Progenitor cell of endocrine pancreas (in vitro differentiated cells): ENCODE measurements around the gene SLC2A10. TPM values are rescaled to one million over a fixed set of nuclear protein-coding genes. Genes with fewer than 3 reads are reported as not detected.

Experiments
- DNase-seq: peaks from one replicate; pipeline ENCODE4 v3.0.0; 2021; ENCODE audit warnings: low spot score; ENCODE audit not compliant: unreplicated experiment
- H3K27ac Mint-ChIP-seq: 2 replicates; pipeline ENCODE4 v1.8.0; 2021; ENCODE audit warnings: mild to moderate bottlenecking, moderate library complexity, mixed read lengths
- H3K27me3 Mint-ChIP-seq: 2 replicates; pipeline ENCODE4 v1.8.0; 2021; ENCODE audit warnings: mixed read lengths
- H3K36me3 Mint-ChIP-seq: 2 replicates; pipeline ENCODE4 v1.8.0; 2022; ENCODE audit warnings: mixed read lengths; ENCODE audit not compliant: insufficient read depth
- H3K4me1 Mint-ChIP-seq: 2 replicates; pipeline ENCODE4 v1.8.0; 2021; ENCODE audit warnings: low read depth, mixed read lengths
- H3K4me3 Mint-ChIP-seq: 2 replicates; pipeline ENCODE4 v1.8.0; 2021; ENCODE audit warnings: low read depth, mild to moderate bottlenecking, moderate library complexity, mixed read lengths
- H3K9me3 Mint-ChIP-seq: 2 replicates; pipeline ENCODE4 v1.8.0; 2021; ENCODE audit warnings: low read depth, mixed read lengths
- total RNA-seq: library from RNA; stranded (reverse); gene quantifications from 2 replicates; pipeline ENCODE4 v1.2.1, GENCODE V29; 2021
- TF ChIP-seq, protein P1 (sequence below): fragments of 200-600 bp; sonication (generic); IDR thresholded peaks from one replicate; pipeline ENCODE4 v1.5.0; 2021; ENCODE audit warnings: antibody characterized with exemption, mild to moderate bottlenecking; ENCODE audit not compliant: unreplicated experiment

SLC2A10 gene
- total RNA-seq, 1 donor from 2014 or later, result 16.6 TPM

DNA sequence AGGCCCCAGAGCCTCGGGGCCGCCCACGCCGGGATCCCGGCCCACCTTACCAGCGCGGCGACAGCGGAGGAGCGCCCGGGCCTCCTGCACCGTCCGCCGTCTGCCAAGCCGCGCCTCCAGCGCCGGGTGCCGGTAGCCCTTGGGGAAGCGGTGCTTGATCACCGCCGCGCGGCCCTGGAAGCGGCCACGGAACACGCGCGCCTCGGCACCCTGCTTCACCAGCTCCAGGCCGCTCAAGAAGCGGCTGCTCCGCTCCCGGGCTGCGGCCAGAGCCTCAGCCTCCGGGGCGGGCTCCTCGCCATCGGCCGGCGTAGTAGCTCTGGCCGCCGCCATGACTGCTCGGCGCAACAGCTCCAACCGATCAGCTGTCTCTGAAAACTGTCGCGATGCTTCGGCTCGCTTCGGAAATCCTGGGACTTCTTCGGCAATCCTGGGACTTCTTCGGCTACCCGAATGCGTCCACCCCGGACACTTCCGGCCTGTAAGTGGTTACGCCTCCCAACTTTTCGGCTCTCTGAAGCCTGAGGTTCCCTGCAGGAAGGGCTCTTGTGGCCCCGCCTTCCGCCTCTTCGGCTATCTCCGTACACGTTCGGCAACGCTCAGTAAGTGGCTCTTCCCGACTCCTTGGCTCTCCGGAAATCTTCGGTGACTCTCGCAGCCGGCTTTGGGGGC is 20.2 kb upstream of the SLC2A10 start, which contains the start of gene TP53RK:
Gene TP53RK (minus strand): TSS at position 363 of the 672 bp plus-strand sequence. CDS start 30 bp downstream, at position 333.
- H3K27ac Mint-ChIP-seq, result peak within 1 kb of the TSS; percentile 95
- H3K36me3 Mint-ChIP-seq, result peaks cover 13% of the 10 kb centered on the region
- H3K4me3 Mint-ChIP-seq, result peak within 1 kb of the TSS; percentile 93
- DNase-seq, result peak; percentile 91
- H3K4me1 Mint-ChIP-seq, result peaks cover 15% of the 10 kb centered on the region
- H3K9me3 Mint-ChIP-seq, result no peaks in the 10 kb centered on the region
- no peaks in the 10 kb centered on the region for H3K27me3 Mint-ChIP-seq
- TF ChIP-seq, protein P1, sequence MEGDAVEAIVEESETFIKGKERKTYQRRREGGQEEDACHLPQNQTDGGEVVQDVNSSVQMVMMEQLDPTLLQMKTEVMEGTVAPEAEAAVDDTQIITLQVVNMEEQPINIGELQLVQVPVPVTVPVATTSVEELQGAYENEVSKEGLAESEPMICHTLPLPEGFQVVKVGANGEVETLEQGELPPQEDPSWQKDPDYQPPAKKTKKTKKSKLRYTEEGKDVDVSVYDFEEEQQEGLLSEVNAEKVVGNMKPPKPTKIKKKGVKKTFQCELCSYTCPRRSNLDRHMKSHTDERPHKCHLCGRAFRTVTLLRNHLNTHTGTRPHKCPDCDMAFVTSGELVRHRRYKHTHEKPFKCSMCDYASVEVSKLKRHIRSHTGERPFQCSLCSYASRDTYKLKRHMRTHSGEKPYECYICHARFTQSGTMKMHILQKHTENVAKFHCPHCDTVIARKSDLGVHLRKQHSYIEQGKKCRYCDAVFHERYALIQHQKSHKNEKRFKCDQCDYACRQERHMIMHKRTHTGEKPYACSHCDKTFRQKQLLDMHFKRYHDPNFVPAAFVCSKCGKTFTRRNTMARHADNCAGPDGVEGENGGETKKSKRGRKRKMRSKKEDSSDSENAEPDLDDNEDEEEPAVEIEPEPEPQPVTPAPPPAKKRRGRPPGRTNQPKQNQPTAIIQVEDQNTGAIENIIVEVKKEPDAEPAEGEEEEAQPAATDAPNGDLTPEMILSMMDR, result no peak

DNA sequence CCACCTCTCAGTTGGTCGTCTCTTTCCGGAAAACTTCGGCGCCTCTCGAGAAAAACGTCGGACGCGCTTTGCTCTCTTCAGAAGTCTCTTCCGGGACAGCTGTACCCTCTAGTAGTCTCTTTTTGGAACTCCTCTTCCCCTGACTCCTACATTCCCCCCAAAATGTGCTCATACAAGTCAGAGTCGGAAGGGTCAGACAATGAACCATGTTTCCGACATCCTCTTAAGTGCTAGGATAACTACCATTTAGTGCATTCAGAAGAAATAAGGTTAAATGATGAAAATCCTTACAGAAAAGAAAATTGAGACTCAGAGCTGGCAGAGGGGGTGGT is 19.7 kb upstream of the SLC2A10 start:
- no peak for DNase-seq
- no peaks in the 10 kb centered on the region for H3K27me3 Mint-ChIP-seq
- peak overlapping the region; percentile 93 for H3K4me3 Mint-ChIP-seq
- H3K4me1 Mint-ChIP-seq, result peaks cover 15% of the 10 kb centered on the region
- peaks cover 13% of the 10 kb centered on the region for H3K36me3 Mint-ChIP-seq
- no peaks in the 10 kb centered on the region for H3K9me3 Mint-ChIP-seq
- TF ChIP-seq, protein P1, result no peak
- peak overlapping the region; percentile 92 for H3K27ac Mint-ChIP-seq

DNA sequence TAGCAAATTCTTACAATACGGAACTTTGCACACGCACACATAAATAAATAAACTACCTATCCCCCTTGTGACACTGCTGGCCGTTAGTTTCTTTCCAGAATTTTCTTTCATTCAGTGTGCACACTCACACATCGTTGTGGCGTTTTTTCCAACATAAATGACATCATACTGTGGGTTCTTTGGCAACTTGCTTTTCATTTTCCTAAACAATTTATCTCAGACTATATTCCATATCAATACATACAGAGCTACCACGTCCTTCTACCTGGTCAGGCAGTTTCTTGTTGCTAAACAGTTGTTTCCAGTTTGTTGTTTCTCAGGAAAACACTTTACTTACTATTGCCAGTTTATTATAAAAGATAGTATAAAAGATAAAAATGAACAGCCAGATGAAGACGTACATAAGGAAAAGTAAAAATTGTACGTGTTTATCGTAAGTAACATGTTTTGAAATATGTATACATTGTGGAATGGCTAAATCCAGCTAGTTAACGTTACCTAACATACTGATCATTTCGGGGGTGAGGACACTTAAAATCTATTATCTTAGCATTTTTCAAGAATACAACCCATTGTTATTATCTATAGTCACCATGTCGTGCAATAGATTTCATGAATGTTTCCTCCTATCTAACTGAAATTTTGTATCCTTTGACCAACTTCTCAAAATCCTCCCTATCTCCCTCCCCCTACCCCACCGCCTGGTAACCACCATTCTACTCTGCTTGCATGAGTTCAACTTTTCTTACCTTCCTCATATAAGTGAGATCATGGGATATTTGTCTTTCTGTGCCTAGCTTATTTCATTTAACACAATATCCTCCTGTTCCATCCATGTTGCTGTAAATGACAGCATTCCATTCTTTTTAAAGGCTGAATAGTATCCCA is 19.0 kb upstream of the SLC2A10 start:
- peaks cover 15% of the 10 kb centered on the region for H3K4me1 Mint-ChIP-seq
- TF ChIP-seq, protein P1, result no peak
- H3K27me3 Mint-ChIP-seq, result no peaks in the 10 kb centered on the region
- H3K9me3 Mint-ChIP-seq, result no peaks in the 10 kb centered on the region
- peaks cover 9% of the 10 kb centered on the region for H3K36me3 Mint-ChIP-seq
- H3K27ac Mint-ChIP-seq, result peak overlapping the region; percentile 35
- no peak for DNase-seq
- H3K4me3 Mint-ChIP-seq, result peak overlapping the region; percentile 93

DNA sequence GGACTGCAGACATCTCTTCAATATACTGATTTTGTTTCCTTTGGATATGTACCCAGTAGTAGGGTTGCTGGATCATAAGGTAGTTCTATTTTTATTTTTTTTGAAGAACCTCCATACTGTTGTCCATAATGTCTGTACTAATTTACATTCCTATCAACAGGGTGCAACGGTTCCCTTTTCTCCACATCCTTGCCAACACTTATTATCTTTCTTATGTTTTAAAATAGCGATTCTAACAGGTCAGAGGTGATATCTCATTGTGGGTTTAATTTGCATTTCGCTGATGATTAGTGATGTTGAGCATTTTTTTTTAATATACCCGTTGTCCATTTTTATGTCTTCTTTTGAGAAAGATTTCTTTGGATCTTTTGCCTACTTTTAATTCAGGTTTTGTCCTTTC is 18.3 kb upstream of the SLC2A10 start:
- no peak for DNase-seq
- Mint-ChIP-seq H3K27ac (no peak overlapping the region), H3K4me3 (no peak overlapping the region), H3K9me3 (no peaks in the 10 kb centered on the region), H3K4me1 (peaks cover 17% of the 10 kb centered on the region), H3K27me3 (no peaks in the 10 kb centered on the region), H3K36me3 (peaks cover 4% of the 10 kb centered on the region)
- TF ChIP-seq, protein P1, result no peak

DNA sequence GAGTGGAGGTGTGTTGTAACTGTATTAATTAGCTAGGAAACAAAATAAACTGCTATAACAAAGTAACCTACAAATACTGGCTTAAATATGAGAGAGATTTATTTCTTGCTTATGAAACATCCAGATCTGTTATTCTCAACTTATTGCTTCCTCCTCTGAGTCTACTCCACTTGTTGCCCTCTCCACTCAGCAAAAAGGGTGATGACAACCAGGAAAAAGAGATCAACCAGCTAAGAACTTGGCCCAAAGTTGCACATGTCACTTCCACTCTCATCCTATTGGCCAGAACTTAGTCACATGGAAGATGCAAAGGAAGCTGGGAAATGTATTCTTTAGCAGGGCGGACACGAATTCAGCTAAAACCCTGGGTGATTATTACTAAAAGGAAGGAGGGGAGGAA is 15.0 kb upstream of the SLC2A10 start:
- Mint-ChIP-seq H3K4me3 (no peak overlapping the region), H3K36me3 (no peaks in the 10 kb centered on the region), H3K27me3 (no peaks in the 10 kb centered on the region), H3K4me1 (peaks cover 7% of the 10 kb centered on the region), H3K27ac (no peak overlapping the region), H3K9me3 (peaks cover 4% of the 10 kb centered on the region)
- no peak for DNase-seq
- TF ChIP-seq, protein P1, result no peak
